ENCODE data around the gene PTPRJ.

Gene PTPRJ

DNA sequence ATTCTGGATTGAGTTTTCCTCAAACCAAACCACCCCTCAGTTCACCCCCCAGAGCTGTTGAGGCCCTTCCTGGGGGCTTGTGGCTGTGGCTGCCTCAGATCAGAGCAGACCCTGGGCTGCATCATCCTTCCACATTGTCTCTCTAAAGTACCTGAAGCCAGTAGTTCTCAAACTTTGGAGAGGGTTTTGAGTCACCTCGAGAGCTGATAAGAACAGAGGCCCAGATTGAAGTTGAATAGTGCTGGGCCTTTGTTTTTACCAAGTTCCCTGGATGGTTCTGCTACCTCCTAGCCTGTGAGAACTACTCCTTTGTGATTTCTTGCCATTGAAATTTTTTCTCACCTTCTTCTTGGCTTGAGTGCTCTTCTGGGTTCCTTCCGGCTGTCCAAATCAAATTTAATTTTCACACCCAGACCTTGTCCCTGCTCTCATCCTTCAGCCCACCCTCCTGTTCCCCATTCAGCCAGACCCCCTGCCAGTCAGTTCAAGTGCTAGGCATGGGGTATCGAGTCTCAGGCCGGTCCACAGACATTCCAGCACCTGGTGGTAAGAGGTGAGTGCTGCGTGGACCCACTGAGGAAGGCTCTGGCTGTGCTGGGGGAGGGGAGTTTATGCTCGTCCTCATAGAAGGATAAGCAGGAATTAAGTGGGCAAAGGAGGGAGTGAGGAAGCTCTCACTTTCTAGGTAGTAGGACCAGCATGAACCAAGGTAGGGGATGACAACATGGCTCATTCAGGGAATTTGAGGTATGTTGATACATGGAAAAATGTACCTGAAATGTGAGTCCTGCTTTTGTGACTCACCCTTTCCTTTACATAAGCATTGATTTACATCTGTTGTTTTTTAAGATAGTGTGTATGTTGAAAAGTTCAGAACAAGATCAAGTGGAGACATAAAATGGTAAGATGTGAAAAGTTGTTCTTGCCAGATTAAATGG, 116.5 kb downstream of the PTPRJ start:
- DNase-seq = no peak

DNA sequence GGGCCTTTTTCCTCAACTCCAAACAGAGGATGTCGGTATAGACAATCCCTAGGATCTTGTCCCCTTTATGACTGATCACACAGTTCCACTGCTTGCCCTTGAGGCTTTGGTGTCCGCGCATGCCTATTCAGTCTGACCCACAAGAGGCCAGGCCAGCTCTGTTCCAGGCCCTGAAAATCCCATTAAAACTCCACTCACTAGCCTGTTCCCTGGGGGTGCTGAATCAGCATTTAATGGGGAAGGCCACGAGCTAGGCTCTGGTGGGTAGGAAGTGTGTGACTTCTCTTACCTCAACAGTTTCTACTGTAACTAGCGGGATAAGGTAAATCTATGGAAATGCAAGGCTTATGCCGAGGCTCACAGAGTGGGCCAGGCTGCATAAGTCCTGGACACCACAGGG, 117.7 kb downstream of the PTPRJ start:
- DNase-seq = no peak

DNA sequence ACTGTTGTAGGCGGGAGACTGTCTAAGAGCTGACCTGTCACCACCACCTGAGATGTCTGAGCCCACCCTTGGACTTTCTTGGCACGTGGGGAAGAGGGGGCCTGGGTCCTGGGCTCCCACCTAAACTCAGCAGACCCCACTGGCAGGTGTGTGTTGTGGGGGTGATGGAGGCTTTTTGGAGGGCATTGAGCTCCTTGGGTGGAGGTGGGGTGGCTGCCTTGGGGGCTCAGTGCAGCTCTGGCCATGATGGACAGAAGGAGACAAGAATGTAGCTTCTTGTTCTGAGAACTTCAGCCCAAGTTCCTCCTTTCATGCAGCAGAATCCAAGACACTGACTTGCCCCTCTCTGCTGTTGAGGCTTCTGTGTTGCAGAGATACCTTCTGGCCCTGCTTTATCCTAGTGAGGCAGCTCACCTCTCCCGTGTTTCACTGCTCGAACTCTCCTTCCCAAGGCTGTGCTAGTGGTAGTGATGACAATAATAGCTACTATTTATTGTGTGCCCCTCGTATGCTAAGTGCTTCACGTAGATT, 119.6 kb downstream of the PTPRJ start:
- DNase-seq = no peak

GRCh38 chr11:48101044-48101733, 120.8 kb downstream of the PTPRJ start:
- DNase-seq = no peak

DNA sequence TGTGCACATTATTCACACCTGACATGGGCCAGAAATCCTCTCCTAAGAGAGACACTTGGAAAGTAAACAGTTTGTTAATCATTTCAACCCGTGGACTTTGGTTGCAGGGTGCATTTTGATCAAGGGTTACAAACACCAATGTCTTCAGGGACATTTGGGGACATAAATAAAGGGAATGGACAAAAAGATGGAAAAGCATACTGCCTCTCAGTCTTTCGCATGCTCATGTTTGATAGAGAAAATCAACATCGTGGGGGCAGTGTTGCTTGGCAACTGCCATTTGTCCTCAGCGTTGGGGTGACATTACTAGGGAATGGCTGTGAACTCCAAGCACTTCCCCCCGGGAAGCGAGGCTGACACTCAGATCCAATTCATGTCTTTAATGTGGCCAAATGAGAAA, 121.6 kb downstream of the PTPRJ start:
- DNase-seq = no peak

DNA sequence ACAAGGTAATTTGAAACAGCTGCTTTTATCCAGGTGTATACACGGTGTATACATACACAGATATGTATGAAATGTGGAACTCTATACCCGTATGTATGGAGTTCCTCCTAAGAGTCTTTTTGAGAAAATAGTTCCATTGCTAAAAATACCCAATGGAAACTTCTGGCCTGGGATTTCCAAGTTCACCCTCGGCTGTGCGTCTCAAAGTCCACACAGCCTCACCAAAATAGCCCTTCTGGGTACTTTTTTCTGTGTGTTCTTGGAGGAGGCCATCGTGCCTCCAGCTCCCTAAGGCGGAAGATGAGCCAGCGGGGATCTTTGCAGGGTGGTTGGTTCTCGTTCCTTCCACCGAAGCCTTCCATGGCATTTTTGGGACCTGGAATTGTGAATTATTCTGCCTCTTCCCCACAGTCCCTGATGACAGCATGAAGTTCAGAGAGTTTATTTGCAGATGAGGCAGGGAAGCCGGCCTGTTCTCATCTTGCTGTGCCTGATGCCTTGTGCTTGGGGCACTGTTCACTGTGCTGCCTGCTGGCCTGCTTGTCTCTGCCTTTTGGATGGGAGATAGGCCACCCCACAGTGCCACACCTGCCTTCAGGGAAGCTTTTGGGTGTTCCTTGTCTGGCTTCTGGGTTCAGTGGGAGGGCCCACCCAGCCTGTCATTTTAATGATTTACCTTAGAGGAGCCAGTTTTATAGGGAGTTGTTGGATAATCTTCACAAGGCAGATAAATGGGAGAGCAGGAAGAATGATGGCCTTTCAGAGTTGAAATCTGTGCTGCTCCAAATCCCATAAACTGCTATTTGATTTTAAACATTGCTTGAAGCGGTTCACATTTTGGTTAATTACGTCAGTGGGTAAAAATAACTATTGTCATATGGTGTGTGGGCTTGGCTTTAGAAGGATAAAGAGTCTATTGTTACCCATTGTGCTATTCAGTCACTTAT, 123.5 kb downstream of the PTPRJ start:
- DNase-seq = no peak

GRCh38 chr11:48104568-48104924, 124.2 kb downstream of the PTPRJ start:
- DNase-seq = no peak

DNA sequence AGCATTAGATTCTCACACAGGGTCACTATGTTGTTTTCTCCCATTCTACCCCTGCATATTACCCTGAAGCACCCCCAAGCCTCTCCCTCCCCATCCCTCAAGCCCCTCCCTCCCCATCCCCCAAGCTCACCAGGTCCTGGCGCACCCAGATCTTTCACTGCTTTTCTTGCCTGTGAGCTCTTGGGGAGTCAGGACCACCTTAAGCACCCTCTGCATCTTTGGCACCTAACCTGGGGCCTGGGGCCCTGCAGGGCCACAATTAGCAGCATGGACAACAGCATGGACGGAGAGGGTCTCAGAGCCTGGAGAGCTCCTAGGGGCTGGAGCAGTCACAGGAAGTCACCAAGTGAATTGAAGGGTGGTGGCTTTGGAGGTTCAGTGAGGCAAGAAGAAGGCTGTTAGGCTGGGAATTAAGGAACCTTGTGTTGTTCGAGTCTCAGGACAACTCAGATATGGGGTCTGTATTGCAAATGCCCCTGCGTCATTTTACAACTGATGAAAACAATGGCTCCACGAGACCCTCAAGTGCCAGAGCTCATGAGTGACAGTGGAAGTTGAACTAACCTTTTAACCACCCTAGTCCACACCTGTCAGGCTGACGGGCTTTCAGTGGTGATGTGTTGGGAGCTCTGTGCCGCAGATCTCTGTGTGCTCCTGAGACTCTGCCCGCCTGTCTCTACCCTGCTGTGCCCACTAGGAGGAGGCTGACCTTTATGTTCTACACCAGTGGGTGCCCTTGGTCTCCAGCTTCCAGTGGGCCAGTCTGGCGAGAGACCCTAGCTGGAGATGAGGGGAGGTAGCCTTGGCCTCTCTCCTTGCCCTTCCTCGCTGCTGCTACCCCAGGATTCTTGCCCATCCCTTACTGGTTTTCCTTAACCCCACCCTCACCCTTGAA, 125.0 kb downstream of the PTPRJ start:
- DNase-seq = no peak

DNA sequence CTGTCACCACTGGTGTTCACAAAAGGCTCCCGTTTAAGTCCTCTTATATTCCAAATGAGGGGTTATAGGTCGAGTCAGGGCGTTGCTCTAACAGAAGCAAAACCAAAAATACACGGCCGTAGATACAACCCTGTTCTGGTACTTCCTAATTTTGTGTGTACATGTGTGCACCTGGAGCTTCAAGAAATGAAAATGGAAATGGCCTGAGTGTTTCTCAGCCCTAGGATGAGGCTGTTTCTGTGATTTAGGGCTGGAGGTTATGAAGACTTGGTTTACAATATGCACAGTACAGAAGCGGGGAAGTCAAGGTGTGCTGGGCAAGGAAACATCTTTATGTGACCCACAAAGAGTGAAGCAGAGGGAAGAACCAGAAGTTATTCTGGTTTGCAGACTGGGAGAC, 125.8 kb downstream of the PTPRJ start:
- no peak for DNase-seq

GRCh38 chr11:48107188-48107704, 126.9 kb downstream of the PTPRJ start:
- peak; percentile 36 for DNase-seq

- no peak for DNase-seq
Measured at GRCh38 chr11:48108231-48109045, 128.1 kb downstream of the PTPRJ start.

DNA sequence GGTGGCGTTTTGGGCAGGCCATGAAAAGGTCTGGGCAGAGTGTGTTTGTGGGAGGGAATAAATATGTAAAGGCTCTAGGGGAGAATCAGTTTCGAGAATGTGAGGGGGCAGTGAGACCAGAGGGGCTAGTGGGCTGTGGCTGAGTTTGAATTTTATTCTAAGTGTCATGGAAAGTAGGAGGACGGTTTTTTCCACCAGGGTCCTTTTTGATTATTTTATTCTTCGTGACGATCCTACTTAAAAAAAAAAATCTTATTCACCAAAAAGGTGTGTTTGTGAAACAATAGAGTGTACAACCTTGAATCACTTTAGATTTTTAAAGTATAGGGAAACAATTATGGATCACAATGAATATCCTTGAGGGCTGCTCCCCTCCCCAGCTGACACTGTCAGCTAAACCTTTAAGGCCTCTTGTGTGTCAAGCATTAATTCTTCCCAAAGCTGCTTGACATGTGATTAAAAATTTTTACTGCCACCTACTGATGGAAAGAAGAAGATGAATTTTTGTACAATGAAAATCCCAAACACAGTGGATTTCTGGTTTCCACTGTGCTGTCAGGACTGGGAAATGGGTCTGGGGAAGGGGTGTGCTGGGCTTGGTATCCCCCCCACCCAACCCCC, 128.8 kb downstream of the PTPRJ start:
- DNase-seq = no peak

DNA sequence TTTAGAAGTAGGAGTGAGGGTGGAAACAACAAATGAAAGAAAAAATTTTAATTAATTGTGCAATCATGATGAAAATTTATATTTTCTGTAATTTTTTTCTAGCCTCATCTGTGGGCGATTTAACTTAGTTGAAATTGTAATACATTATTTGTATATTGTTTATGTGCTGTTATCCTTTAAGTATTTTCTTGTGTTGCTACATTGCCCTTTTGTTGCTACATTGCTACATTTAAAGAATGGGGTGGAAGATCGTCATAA, 130.1 kb downstream of the PTPRJ start:
- DNase-seq = no peak

DNA sequence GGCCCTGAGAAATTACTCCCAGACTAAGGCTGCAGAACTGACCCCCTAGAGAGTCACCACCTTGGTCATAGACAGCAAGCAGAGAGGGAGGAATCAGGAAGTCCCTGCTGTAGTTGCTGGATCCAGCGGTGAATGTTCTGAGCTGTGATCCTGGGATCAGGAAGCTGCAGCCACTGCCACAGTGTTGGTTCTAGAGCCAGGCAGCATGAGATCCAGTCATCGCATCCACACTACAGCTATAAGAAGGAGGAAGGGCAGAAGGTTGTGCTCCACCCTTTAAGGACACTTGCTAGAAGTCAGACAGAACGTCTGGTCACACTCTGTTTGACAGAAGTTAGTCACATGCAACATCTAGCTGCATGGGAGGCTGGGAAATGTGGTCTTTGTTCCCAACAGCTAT, 131.5 kb downstream of the PTPRJ start:
- DNase-seq = no peak

- no peak for DNase-seq
Measured at GRCh38 chr11:48114740-48115139, 134.4 kb downstream of the PTPRJ start.

GRCh38 chr11:48116437-48117228, 136.3 kb downstream of the PTPRJ start:
- DNase-seq = no peak

DNA sequence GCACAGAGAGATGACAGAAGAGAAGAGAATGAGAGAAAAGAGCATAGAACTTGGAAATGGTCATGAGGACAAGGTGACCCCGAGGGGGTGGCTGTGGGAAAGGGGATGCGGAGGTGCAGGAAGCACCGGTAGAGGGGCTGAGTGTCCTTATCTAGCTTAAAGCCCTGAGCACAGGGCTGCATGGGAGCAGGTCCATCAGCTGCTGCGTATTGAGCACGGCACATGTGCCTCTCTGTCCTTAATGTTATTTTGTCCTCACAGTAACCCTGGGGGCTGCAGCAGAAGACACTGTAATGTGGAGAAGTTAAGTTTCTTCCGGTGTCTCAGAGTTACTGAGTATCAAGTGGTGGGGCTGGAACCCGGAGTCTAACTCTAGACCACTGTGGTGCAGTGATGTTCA, 141.9 kb downstream of the PTPRJ start:
- DNase-seq = no peak

GRCh38 chr11:48122656-48123055, 142.3 kb downstream of the PTPRJ start:
- no peak for DNase-seq

DNA sequence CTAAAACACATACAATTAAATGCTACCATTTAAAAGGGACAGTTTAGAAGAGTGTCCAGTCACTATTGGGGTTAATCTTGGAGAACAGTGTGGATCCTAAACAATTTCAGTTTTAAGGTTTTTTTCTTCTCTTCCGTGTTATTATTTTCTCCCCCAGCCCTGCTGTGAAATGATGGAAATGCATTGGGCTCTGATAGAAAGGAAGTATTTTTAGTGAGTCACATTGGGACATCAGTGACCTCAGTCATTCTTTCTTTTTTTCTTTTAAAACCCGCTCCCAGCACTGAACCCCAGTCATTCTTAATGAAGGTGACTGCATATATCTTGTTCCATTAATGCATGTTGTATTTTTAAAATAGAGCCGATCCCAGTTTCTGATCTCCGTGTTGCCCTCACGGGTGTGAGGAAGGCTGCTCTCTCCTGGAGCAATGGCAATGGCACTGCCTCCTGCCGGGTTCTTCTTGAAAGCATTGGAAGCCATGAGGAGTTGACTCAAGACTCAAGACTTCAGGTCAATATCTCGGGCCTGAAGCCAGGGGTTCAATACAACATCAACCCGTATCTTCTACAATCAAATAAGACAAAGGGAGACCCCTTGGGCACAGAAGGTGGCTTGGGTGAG, 143.0 kb downstream of the PTPRJ start:
- no peak for DNase-seq

All from SIG-M5 (cell line).